ENCODE data around the gene RPL7A. TPM values are rescaled to one million over a fixed set of nuclear protein-coding genes. Genes with fewer than 3 reads are reported as not detected.

Gene RPL7A
- polyA plus RNA-seq, 1 donor (not counting 4 experiments of a cell fraction or from before 2014, with no cell fraction given): 2,684 TPM

DNA sequence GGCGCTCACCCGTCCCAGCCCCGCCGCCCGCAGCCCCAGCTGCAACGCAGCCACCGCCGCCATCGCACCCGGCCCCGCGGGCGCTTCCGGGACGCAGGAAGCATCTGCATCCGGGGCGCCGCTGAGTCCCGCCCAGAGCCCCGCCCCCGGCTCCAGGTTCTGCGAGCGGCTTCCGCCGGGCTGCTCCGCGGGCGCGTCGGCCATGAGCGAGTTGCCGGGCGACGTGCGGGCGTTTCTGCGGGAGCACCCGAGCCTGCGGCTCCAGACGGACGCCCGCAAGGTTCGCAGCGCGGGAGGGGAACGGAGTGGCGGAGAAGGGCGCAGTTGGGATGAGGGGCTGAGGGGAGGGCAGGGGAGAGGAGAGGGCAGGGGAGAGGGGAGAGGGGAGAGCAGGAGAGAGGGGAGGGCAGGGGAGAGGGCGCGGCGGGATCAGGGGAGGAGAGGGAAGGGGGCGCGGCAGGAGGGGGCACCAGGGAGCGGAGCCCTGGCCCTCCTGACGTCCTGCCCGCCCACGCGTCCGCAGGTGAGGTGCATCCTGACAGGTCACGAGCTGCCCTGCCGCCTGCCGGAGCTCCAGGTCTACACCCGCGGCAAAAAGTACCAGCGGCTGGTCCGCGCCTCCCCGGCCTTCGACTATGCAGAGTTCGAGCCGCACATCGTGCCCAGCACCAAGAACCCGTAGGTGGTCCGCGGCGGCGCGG lies 8.5 kb downstream of the RPL7A start, which contains the start of the genes SURF1 and SURF2:
Gene SURF1 (minus strand): TSS at position 97 of the 701 bp plus-strand sequence. CDS start 34 bp downstream, at position 63.
Gene SURF2 (plus strand): TSS at position 160 of the 701 bp plus-strand sequence. CDS start 43 bp downstream, at position 203.
- no peaks in the 10 kb centered on the region for H3K9me1 ChIP-seq (ENCODE audit: control insufficient read depth, extremely low read depth, insufficient read depth, low read length)
- FAIRE-seq: no peak
- no peak for TF ChIP-seq EZH2 (IDR thresholded peaks at IDR 0.05; ENCODE audit: low read length)
- TF ChIP-seq, protein P1, sequence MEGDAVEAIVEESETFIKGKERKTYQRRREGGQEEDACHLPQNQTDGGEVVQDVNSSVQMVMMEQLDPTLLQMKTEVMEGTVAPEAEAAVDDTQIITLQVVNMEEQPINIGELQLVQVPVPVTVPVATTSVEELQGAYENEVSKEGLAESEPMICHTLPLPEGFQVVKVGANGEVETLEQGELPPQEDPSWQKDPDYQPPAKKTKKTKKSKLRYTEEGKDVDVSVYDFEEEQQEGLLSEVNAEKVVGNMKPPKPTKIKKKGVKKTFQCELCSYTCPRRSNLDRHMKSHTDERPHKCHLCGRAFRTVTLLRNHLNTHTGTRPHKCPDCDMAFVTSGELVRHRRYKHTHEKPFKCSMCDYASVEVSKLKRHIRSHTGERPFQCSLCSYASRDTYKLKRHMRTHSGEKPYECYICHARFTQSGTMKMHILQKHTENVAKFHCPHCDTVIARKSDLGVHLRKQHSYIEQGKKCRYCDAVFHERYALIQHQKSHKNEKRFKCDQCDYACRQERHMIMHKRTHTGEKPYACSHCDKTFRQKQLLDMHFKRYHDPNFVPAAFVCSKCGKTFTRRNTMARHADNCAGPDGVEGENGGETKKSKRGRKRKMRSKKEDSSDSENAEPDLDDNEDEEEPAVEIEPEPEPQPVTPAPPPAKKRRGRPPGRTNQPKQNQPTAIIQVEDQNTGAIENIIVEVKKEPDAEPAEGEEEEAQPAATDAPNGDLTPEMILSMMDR (optimal IDR thresholded peaks at IDR 0.05 in 1 of 3, IDR thresholded peaks at IDR 0.05 in 1 of 3, conservative IDR thresholded peaks at IDR 0.05 in 1 of 3; ENCODE audit: extremely low read depth in 1 of 3, insufficient read depth in 2 of 3, low read length in 3 of 3): peak in 1 of 3 experiments; percentile 14
- H3K36me3 ChIP-seq (ENCODE audit: control insufficient read depth in 2 of 2, extremely low read depth in 1 of 2, insufficient read depth in 2 of 2, low read length in 2 of 2): peaks cover 28 to 30% of the 10 kb centered on the region in 2 experiments
- peak within 1 kb of the TSS; percentile 79 to 87 (median 83) for H3K4me3 ChIP-seq (ENCODE audit: control insufficient read depth in 2 of 3, extremely low read depth in 1 of 3, insufficient read depth in 2 of 3, low read depth in 1 of 3, low read length in 3 of 3)
- peaks cover 33% of the 10 kb centered on the region for H3K79me2 ChIP-seq (ENCODE audit: control insufficient read depth, insufficient read depth, low read length)
- H3K27me3 ChIP-seq (ENCODE audit: control insufficient read depth, extremely low read depth, insufficient read depth, low read length): no peaks in the 10 kb centered on the region
- H3K9me3 ChIP-seq (ENCODE audit: control insufficient read depth, low read depth, low read length): no peaks in the 10 kb centered on the region
- H4K20me1 ChIP-seq (ENCODE audit: control insufficient read depth, extremely low read depth, insufficient read depth, low read length): peaks cover 9% of the 10 kb centered on the region
- H3K4me1 ChIP-seq (ENCODE audit: control insufficient read depth, extremely low read depth, insufficient read depth, low read length): peaks cover 19% of the 10 kb centered on the region
- H3K27ac ChIP-seq (ENCODE audit: control insufficient read depth, insufficient read depth, low read length): peak within 1 kb of the TSS; percentile 49
- peak within 1 kb of the TSS; percentile 80 for H3K9ac ChIP-seq (ENCODE audit: control insufficient read depth, extremely low read depth, insufficient read depth, low read length)
- no peak for DNase-seq (ENCODE audit: low read depth, low spot score)
- peak within 1 kb of the TSS; percentile 32 for H2AFZ ChIP-seq (ENCODE audit: control insufficient read depth, low read length)
- dilution Hi-C loops (cut with MboI; ENCODE audit: extremely low pct_ligation_motif_present, low sequenced_read_pairs): no loop called here
- peak within 1 kb of the TSS; percentile 90 for H3K4me2 ChIP-seq (ENCODE audit: control insufficient read depth, extremely low read depth, insufficient read depth, low read depth, low read length)

DNA sequence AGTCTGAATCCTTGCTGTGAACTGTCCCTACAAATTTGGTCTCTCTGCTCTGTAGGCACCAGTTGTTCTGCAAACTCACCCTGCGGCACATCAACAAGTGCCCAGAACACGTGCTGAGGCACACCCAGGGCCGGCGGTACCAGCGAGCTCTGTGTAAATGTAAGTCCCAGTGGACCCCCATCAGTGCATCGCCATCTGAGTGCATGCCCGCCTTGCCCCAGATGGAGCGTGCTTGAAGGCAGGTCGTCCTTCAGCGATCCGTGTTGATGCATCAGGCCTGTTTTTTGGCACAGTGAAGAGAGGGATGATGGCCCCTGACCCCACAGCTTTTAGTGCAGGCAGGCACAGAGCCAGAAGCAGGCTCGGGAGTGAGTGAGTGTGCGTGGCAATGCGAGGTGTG lies 9.6 kb downstream of the RPL7A start:
- H3K36me3 ChIP-seq (ENCODE audit: control insufficient read depth in 2 of 2, extremely low read depth in 1 of 2, insufficient read depth in 2 of 2, low read length in 2 of 2): peaks cover 24 to 26% of the 10 kb centered on the region in 2 experiments
- H3K27ac ChIP-seq (ENCODE audit: control insufficient read depth, insufficient read depth, low read length): no peak overlapping the region
- no peak for FAIRE-seq
- peaks cover 30% of the 10 kb centered on the region for H3K4me1 ChIP-seq (ENCODE audit: control insufficient read depth, extremely low read depth, insufficient read depth, low read length)
- H3K4me2 ChIP-seq (ENCODE audit: control insufficient read depth, extremely low read depth, insufficient read depth, low read depth, low read length): peak overlapping the region; percentile 90
- no peak for DNase-seq (ENCODE audit: low read depth, low spot score)
- peak overlapping the region in 2 of 3 experiments; percentile 79 to 83 for H3K4me3 ChIP-seq (ENCODE audit: control insufficient read depth in 2 of 3, extremely low read depth in 1 of 3, insufficient read depth in 2 of 3, low read depth in 1 of 3, low read length in 3 of 3)
- H2AFZ ChIP-seq (ENCODE audit: control insufficient read depth, low read length): no peak overlapping the region
- H3K9me3 ChIP-seq (ENCODE audit: control insufficient read depth, low read depth, low read length): no peaks in the 10 kb centered on the region
- peak overlapping the region; percentile 69 for H3K9ac ChIP-seq (ENCODE audit: control insufficient read depth, extremely low read depth, insufficient read depth, low read length)
- H4K20me1 ChIP-seq (ENCODE audit: control insufficient read depth, extremely low read depth, insufficient read depth, low read length): no peaks in the 10 kb centered on the region
- dilution Hi-C loops (cut with MboI; ENCODE audit: extremely low pct_ligation_motif_present, low sequenced_read_pairs): no loop called here
- no peaks in the 10 kb centered on the region for H3K27me3 ChIP-seq (ENCODE audit: control insufficient read depth, extremely low read depth, insufficient read depth, low read length)
- peaks cover 33% of the 10 kb centered on the region for H3K79me2 ChIP-seq (ENCODE audit: control insufficient read depth, insufficient read depth, low read length)
- H3K9me1 ChIP-seq (ENCODE audit: control insufficient read depth, extremely low read depth, insufficient read depth, low read length): no peaks in the 10 kb centered on the region
- no peak for TF ChIP-seq EZH2 (IDR thresholded peaks at IDR 0.05; ENCODE audit: low read length)
- TF ChIP-seq, protein P1 (optimal IDR thresholded peaks at IDR 0.05 in 1 of 3, IDR thresholded peaks at IDR 0.05 in 1 of 3, conservative IDR thresholded peaks at IDR 0.05 in 1 of 3; ENCODE audit: extremely low read depth in 1 of 3, insufficient read depth in 2 of 3, low read length in 3 of 3): no peak
